ENCODE data around the gene SUPT5H.

GRCh38 chr19:39471756-39472536 lies 26.6 kb downstream of the SUPT5H start:
- TF ChIP-seq, protein P1, sequence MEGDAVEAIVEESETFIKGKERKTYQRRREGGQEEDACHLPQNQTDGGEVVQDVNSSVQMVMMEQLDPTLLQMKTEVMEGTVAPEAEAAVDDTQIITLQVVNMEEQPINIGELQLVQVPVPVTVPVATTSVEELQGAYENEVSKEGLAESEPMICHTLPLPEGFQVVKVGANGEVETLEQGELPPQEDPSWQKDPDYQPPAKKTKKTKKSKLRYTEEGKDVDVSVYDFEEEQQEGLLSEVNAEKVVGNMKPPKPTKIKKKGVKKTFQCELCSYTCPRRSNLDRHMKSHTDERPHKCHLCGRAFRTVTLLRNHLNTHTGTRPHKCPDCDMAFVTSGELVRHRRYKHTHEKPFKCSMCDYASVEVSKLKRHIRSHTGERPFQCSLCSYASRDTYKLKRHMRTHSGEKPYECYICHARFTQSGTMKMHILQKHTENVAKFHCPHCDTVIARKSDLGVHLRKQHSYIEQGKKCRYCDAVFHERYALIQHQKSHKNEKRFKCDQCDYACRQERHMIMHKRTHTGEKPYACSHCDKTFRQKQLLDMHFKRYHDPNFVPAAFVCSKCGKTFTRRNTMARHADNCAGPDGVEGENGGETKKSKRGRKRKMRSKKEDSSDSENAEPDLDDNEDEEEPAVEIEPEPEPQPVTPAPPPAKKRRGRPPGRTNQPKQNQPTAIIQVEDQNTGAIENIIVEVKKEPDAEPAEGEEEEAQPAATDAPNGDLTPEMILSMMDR (IDR thresholded peaks at IDR 0.05): no peak
- no peak for TF ChIP-seq POLR2A (IDR thresholded peaks at IDR 0.05)

Data from ovary (tissue), 3 donors.